ENCODE measurements around the gene AGK.
"Not testable (repeated sequence)": the region's sequence is repeated elsewhere in the genome, so short reads cannot be mapped to it uniquely, and the experiment has no call there.

The AGK gene

DNA sequence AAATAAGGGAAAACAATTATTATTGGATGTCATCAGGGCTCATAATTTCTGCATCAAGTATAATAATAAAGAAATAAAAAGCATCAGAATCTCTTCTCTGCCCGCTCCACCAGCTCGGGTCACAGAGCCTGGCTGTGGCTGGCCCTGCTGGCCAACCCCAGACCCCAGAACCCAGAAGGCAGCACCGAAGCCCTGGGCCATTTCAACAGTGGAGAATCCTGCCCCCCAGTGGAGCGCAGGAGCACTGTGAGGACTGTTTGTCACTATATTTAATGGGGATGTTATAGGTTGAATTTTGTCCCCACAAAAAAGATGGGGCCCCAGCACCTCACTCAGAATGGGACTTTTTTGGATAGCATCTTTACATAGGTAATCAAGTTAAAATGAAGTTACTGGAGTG, 123.5 kb downstream of the AGK start:
- DNase-seq (ENCODE audit: low read depth in 4 of 4, low spot score in 1 of 4): no peak

DNA sequence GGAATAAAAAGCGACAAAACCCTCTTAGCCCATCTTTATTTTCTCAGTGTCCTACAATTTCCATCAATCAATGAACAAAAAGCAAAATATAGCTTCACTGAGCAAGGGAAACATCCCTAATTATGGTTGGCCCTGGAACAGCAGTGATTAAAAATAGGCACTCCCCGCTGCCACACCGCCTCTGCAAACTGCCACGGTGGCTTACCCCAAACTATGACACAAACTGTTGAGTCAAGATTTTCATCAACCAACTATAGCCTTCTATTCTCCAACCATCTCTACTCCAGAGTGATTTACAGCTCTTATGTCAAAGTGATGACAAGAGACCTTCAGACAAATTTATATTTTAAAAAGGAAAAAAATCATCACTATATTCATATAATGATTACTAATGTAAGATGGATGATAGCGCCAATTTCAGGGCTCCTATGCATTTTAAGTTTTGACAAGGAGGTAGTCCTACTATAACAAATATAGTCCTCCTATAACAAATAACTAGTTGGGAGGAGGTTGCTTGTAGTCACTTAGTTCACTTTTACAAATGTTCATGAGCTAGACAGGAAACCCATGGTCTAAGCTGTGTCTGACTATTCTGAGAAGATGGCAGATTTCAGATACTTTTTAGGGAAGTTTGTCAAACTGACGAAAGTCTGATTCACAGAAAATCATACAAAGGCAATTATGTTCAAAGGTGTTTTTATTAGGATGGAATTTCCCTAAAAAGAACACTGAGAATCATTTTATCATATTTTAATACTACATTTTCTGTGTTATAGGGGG, 124.4 kb downstream of the AGK start:
- no peak for DNase-seq (ENCODE audit: low read depth in 4 of 4, low spot score in 1 of 4)

DNA sequence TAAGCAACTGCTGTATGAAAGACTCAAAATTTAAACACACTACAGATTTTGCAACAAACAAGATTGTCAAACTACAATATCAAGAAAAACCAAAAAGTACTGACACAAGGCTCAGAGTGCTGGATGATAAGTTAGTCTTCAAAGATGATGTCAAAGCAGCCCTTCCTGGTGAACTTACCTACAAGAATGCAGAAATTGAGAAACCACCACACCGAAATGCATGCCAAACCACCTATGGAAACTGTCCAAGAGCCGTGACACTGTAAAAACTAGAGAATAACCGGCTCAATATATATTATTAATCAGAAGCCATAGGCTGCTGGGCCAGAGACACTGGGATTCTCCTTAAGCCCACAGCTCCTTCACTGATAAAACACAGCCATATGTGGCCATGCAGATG, 125.4 kb downstream of the AGK start:
- DNase-seq (ENCODE audit: low read depth in 4 of 4, low spot score in 1 of 4): no peak

DNA sequence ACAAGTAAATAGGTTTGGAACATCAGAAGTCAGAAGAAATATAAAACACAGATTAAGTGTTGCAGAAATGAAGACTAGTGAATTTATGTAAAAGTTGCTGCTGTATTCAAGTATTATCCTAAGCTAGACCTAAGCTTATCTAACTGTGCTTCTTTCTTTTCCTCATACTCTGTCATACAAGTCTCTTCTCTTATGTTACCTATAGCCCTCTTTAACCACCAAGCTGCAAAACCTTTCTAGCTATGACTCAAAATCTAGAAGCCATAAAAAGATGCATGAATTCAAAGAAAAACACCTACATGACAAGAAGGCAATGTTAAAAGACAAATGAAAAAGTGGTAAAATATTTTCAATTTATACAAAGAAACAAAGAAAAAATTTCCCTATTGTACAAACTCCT, 127.8 kb downstream of the AGK start:
- no peak for DNase-seq (ENCODE audit: low read depth in 4 of 4, low spot score in 1 of 4)

DNA sequence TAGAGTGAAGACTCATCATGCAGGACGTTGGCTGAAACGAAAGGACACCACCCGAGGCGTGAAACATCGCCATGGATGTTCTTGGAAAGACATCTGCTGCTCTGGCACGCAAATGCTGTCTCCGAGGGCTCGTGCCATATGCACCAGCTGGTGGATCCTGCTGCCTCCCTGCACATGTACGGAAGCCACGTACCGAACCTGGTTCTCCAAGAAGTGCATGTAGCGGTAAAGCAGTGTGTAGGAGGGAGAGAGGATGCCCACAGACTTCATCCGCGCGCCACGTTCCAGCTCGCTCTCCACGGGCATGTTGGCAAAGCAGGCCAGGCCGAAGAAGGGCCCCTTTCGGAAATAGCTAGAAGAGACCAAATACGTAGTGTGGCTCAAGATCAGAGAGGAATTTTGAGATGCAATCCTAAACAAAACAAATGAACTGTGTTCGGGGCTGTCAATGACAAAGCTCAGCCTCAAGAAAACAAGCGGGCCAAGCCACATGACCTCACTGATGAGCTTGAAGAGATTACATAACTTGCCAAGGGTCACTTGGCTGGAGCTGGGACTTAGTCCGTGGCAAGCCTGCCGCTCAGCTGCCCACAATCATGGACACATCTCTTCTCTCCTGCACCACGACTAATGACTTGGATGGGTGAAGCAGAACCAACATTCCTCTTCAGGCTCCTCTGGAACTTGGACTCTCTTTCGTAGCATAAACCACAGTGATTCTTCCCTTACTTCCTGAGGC, 134.2 kb downstream of the AGK start:
- no peak for DNase-seq (ENCODE audit: low read depth in 4 of 4, low spot score in 1 of 4)

DNA sequence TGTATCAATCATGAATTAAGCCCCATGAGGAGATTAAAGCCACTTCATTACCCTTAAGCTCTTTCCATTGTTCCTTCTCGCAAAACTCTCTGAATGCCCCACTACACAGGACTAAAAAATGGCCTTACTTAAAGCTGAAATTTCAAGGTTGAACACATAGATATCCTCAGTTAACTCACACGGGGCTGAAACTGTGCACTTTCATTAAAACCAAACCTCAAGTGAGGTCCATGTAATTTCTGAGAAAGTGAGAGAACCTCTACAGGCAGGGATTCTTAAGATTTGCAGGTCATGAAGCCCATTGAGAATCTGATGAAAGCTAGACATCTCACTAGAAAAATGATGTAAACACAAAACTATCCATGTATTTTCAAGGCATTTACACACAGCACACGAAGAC, 134.9 kb downstream of the AGK start:
- DNase-seq (ENCODE audit: low read depth in 4 of 4, low spot score in 1 of 4): no peak

DNA sequence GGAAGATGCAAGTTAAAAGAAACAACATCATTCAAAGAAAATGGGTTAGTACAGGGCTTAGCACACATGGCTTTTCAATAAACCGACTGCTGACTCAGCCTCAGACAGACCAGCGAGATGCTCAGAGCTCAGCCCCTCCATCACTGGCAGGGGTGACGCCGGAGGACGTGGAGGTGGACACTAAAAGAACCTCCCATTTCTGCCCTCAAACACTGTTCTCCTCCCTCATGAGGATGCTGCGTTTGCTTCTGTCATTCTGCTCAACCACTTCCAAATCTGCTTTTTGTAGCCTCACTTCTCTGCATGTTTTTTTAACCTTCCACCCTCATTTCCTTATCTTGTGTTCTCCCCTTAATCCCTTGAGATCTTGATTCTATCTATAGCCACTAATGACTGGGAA, 135.5 kb downstream of the AGK start:
- DNase-seq (ENCODE audit: low read depth in 4 of 4, low spot score in 1 of 4): no peak

DNA sequence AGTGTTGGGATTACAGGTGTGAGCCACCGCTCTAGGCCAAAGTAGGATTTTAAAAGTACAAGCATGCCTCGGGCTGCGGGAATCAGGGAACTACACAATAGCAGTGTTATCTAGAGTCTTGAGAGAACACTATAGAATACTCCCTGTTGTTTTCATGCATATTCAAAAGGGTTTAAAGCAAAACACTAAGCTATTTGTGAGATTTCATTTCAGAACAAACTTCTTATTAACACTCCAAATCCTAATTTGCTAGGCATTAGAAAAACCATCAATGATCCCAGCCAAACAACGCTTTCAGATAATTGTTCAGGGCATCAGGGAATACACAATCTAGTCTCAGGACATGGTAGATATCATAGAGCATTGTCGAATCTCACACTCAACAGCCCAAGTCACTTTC, 136.8 kb downstream of the AGK start:
- DNase-seq (ENCODE audit: low read depth in 4 of 4, low spot score in 1 of 4): no peak

DNA sequence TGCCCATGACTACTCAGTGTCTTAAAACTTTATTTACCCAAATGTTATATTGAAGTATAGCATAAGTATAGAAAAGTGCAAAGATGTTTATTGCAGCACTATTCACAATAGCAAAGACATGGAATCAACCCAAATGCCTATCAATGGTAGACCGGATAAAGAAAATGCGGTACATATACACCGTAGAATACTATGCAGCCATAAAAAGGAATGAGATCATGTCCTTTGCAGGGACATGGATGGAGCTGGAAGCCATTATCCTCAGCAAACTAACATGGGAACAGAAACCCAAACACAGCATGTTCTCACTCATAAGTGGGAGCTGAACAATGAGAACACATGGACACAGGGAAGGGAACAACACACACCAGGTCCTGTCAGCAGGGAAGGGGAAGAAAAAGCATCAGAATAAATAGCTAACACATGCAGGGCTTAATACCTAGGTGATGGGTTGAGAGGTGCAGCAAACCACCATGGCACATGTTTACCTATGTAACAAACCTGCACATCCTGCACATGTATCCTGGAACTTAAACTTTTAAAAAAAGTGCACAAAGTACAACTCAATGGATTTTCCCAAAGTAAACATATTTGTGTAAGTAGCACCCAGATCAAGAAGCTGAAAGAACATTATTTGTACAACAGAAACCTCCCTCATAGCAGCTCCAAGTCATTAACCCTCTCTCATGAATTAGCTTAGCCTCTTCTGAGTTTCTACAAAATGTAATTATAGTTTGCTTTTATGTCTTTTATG, 138.0 kb downstream of the AGK start:
- not testable (repeated sequence) for DNase-seq (ENCODE audit: low read depth in 4 of 4, low spot score in 1 of 4)

DNA sequence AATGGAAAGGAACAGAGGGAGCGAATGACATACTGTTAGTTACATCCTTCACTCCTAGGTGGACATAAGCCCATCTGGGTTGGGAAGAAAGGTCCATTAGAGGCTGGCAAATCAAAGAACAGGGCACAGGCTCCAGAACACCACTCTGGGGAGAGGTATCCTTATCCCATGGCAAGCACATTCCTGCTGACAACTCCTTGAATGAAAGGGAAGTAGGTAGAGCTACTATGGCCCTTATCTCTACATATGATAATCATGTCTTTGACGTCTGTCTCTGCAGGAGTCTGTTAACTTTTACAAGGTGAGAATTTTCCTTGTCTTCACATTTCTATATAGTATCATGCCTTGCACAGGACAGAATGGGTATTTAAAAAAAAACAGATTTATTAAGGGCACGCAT, 140.3 kb downstream of the AGK start:
- DNase-seq (ENCODE audit: low read depth in 4 of 4, low spot score in 1 of 4): no peak

DNA sequence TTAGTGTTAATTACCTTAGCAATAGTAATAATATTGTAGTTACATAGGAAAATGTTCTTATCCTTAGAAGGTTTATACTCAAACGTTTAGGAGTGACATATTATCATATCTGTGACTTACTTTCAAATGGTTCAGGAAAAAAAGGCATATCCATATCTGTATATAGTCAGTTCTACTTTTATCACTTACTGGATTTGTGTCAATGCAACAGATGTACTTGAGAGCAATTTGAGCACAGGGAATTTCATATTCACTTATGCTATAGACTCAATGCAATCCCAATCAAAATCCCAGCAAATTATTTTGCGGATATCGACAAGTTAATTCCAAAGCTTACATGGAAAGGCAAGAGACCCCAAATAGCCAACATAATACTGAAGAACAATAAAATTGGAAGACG, 140.8 kb downstream of the AGK start:
- DNase-seq (ENCODE audit: low read depth in 4 of 4, low spot score in 1 of 4): no peak

DNA sequence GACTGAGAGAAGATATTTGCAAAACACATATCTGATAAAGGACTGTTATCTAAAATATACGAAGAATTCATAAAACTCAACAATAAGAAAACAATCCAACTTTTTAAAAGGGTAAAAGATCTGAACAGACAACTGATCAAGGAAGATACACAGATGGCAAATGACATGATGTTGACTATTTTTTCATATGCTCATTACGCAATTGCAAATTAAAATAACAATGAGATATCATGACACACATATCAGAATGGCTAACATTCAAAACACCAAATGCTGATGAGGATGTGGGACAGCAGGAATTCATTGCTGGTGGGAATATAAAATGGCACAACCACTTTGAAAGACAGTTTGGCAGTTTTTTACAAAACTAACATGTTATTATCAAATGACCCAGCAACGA, 141.9 kb downstream of the AGK start:
- no peak for DNase-seq (ENCODE audit: low read depth in 4 of 4, low spot score in 1 of 4)

DNA sequence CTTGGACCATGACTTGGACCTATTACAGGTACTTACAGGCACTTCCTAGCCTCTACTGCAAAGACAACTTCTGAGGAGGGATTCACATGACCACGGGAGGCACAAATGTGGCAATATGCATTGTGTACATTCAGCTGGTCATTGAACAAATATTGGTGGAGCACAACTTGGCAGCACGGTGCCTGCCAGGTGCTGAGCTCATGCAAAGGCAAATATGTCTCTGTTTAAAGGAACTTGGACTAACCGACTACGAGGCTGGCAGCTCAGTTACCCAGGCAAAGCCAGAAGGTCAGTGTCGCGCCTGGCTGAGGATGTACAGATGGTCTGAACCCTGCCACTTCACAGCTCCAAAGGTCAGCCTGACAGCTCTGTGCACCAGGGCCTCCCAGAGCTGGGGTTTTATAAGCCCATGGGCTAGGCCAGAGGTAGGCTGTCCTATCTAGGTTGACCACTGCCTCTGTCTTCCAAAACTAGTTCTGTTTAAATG, 144.6 kb downstream of the AGK start:
- no peak for DNase-seq (ENCODE audit: low read depth in 4 of 4, low spot score in 1 of 4)

DNA sequence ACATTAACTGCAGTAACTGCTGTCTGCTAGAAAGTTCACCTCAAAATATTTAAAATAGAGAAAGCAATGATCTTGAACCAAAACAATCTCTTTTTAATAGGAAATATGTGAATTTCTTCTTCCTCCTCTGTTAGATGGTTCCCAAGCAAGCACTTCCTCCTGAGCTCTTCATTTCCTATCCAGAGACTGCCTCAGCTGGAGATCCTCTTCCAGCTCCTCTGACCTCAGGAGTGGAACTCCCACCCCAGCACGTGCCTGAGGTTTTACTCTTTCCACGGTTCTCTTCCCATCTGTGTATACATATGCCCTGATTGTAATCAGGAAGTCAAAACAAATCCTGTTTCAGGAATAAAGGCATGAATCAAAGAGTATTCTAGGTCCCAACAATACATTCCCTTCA, 145.1 kb downstream of the AGK start:
- no peak for DNase-seq (ENCODE audit: low read depth in 4 of 4, low spot score in 1 of 4)

DNA sequence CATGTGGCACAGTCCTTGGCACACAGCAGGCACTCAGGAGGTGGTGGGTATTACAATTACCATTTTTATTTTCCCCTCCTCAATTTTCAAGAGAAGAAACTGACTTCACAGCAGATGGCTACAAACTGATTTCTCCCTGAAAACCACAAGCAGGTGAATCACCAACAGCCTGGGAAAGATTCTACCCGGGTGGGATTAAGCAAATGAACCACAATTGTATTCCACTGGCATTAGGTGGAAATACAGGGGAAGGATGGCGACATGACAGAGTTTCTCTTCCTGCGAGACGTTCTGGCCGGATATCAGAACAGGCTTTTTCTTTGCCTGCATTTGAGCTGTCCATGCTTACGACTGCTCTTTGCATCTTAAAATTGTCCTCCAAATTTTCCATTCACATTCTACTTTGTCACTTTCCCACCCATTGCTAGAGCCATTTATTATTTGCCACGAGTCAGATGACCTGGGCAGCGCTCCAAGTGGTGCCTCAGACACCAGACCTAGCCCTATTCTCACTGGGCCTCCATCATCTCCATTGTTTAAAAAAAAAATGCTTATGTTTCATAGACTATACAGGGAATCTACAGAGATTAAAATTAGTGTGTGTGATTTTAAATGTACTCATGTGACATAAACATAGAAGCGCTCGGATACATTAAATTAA, 146.1 kb downstream of the AGK start:
- DNase-seq (ENCODE audit: low read depth in 4 of 4, low spot score in 1 of 4): no peak

DNA sequence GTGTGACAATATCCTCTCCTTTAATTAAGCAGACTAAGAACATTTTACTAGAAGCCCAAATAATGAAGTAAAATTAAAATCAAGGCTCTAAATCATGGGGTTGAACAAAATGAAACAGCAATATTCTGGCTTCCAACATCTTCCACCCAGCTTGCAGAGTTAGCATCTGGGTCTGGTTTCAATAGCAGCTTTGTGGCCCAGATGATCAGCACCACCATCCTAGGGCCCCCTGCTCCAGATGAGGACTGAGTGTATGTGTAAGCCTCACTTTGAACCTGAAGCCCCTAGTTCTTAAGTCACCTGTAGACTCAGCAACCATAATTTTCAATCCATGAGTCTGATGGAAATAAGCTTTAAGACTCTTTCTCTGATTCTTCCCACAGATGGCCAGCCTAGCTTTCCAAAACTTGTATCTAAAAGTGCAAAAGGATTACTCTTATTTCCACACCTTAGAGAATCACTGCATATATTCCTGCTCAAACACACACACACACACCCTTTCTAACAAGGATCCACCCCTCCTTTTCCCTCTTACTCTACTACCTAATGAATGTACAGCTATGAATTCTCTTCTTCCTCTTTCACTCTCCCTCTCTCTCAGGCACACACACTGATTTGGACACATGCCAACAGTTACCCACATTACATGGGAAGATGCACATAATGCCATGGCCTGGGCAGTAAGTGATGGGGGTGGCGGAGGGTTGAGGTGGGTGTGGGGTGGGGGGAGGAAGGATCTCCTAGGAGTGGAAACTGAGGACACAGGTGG, 147.2 kb downstream of the AGK start:
- DNase-seq (ENCODE audit: low read depth in 4 of 4, low spot score in 1 of 4): no peak

DNA sequence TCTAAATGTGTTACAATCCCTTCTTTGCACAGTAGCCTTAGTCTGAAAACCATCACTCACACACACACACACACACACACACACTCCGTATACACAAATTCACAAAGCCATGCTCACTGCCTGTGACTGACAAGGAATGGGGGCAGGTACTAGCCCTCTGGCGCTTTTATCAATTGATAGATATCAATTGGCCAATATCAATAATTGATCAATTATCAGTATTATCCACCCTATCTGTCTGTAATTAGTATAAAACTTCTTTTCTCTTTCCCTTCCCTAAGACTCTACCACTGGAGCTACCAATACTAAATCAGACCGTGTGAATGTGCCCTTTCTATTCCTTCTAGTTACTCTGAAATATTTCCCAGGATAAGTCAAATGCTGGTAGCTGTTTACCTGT, 148.7 kb downstream of the AGK start:
- DNase-seq (ENCODE audit: low read depth in 4 of 4, low spot score in 1 of 4): no peak

DNA sequence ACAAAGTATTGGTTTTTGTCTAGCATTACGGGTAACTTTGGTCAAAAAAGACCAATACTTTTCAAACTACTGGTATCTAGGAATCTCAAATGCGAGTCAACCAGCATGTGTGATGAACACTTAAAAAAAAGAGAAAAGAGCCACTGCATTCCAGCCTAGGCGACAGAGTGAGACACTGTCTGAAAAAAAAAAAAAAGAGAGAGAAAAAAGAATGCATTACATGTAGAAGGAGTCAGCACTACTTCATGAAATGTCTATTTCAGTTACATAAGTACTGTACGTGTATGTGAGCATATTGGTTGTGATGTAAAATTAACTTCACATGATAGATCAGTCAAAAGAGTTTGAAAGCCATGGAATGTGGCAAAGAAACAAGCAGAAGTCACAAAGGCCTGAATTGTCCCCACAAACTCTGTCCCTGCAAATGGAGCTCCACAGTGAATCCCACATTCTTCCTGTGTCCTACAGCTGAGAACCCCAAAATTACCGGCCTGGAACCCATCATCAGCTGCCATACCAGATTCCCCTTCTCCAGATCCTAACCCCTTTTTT, 149.2 kb downstream of the AGK start:
- no peak for DNase-seq (ENCODE audit: low read depth in 4 of 4, low spot score in 1 of 4)

DNA sequence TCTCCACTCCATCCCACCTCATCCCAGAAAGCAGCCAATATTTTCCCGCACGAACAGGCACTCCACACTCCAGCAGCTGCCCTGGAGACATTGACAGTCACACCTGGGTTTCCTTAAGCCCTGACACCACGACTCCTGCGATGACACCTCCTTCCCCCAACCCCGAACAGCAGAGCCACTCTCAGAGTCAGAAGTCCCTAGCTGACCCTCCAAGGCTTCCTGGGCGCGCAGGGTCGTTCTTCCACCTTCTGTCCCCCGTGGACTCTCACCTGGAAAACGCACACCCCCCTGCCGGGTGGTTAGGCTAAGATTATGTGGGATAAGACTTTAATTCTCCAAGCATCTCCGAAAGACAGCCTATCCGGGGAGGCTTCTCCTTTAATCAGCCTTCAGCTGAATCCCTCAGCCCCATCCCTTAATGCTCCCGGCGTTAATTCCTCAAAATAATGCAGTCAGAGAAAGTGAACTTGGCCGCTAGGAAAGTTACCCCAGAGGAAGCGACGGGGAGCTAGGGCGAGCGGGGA, 149.7 kb downstream of the AGK start:
- DNase-seq (ENCODE audit: low read depth in 4 of 4, low spot score in 1 of 4): no peak

DNA sequence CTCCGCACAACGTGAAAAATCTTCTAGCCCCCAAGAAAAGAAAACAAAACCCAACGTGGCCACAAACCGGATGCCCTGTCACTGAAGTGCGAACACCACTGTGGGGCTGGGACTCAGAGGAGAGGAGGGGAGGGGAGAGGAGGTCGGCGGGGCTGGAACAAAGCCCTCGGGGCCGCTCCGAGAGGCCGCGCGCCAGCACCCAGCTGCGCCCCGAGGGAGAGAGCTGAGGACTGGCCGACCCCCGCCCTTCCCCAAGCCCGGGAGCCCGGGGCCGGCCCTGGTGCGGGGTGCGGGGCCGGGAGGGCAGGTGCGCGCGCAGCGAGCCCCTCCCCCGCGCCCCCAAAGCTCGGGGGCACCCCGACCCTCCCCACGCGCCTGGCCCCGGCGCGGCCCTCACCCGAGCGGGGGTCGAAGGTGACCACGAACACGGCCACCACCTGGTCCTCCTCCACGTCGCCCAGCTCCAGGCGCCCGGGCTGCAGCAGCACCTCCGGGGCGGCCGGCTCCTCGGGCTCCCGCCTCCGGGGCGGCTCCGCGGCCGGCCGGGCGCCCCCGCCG, 150.4 kb downstream of the AGK start:
- DNase-seq (ENCODE audit: low read depth in 4 of 4, low spot score in 1 of 4): peak; percentile 31 to 46 (median 38)
